Uterus (tissue), 4 donors: Measurements from ENCODE around the gene CELF2. TPM values are rescaled to one million over a fixed set of nuclear protein-coding genes. Genes with fewer than 3 reads are reported as not detected.

ENCODE experiments used
- DNase-seq, 2 donors: peaks; one replicate each; pipeline ENCODE4 v3.0.0-alpha.2; 2019 to 2020
- H3K27ac ChIP-seq, 2 donors: fragments of 200-600 bp; sonication (generic); 1 replicate in 1 of 2; 2 replicates in 1 of 2; pipeline ENCODE4 v1.5.1; 2016 to 2018
- H3K27me3 ChIP-seq, 2 donors: fragments of 200-600 bp; sonication (generic); one replicate each; pipeline ENCODE4 v1.5.1; 2018 to 2019; ENCODE audit warnings: control low read depth in 1 of 2
- H3K36me3 ChIP-seq, 2 donors: fragments of 200-600 bp; sonication (generic); one replicate each; pipeline ENCODE4 v1.5.1; 2019; ENCODE audit warnings: control low read depth in 1 of 2
- H3K4me1 ChIP-seq, 2 donors: fragments of 200-600 bp; sonication (generic); one replicate each; pipeline ENCODE4 v1.5.1; 2018 to 2019; ENCODE audit warnings: control low read depth in 1 of 2
- H3K4me3 ChIP-seq, 2 donors: fragments of 200-600 bp; sonication (generic); 1 replicate in 1 of 2; 2 replicates in 1 of 2; pipeline ENCODE4 v1.5.1; 2018 to 2019; ENCODE audit warnings: mild to moderate bottlenecking in 1 of 2
- H3K9me3 ChIP-seq, 2 donors: fragments of 200-600 bp; sonication (generic); one replicate each; pipeline ENCODE4 v1.5.1; 2019; ENCODE audit warnings: control low read depth in 1 of 2
- POLR2A ChIP-seq, 2 donors: fragments of 450-650 bp; IDR thresholded peaks; one replicate each; pipeline ENCODE4 v1.6.1; 2016; ENCODE audit warnings: antibody characterized with exemption in 2 of 2, mild to moderate bottlenecking in 1 of 2, moderate library complexity in 1 of 2
- intact Hi-C: fragments of 100-400 bp; cut with DNase I; formaldehyde crosslinking; loops from one replicate; pipeline ENCODE4 v1.15.1; 2023; ENCODE audit warnings: low total_unique reads
- total RNA-seq, 4 donors: library from RNA; depleted of rRNA in 3 of 4; stranded (reverse); fragments of >200 nt in 3 of 4; gene quantifications; one replicate each; pipeline versions ENCODE4 v1.1.0 to v1.2.4, GENCODE V29; 2014 to 2023
- TF ChIP-seq, protein P1 (sequence below), 4 experiments: fragments of 200-600 bp in 2 of 4; fragments of 450-650 bp in 2 of 4; sonication (generic) in 2 of 4; IDR thresholded peaks; one replicate each; pipeline ENCODE4 v1.5.1; 2016 to 2019; ENCODE audit warnings: antibody characterized with exemption in 4 of 4, mild to moderate bottlenecking in 2 of 4, moderate library complexity in 1 of 4
- donor health status: DM: yes; HTN: yes; CAD: no.

CELF2 gene
- total RNA-seq, 4 donors from 2014 or later, result 12.8 to 59.2 (median 44.0) TPM

DNA sequence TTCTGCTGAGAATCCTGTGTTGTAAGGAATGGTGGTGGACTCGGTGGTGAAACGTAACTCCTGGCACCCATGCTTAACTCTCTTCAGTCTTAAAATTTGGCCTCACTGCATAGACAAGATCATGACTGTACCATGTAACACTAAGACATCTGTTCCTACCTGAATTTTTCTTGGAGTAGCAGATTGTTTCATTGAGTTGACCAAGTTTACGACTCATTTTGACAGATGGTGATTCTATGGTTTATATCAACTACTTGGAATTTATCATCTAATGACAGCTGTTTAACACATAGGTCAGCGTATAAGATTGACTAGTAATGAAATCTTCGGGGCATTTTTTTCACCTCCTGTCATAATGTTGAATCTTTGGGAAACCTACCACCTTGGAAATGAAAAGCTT is 184.2 kb downstream of the CELF2 start:
- no peak overlapping the region for H3K27ac ChIP-seq
- H3K9me3 ChIP-seq, result no peaks in the 10 kb centered on the region
- TF ChIP-seq, protein P1, sequence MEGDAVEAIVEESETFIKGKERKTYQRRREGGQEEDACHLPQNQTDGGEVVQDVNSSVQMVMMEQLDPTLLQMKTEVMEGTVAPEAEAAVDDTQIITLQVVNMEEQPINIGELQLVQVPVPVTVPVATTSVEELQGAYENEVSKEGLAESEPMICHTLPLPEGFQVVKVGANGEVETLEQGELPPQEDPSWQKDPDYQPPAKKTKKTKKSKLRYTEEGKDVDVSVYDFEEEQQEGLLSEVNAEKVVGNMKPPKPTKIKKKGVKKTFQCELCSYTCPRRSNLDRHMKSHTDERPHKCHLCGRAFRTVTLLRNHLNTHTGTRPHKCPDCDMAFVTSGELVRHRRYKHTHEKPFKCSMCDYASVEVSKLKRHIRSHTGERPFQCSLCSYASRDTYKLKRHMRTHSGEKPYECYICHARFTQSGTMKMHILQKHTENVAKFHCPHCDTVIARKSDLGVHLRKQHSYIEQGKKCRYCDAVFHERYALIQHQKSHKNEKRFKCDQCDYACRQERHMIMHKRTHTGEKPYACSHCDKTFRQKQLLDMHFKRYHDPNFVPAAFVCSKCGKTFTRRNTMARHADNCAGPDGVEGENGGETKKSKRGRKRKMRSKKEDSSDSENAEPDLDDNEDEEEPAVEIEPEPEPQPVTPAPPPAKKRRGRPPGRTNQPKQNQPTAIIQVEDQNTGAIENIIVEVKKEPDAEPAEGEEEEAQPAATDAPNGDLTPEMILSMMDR (IDR thresholded peaks at IDR 0.05), result no peak
- TF ChIP-seq POLR2A (IDR thresholded peaks at IDR 0.05), result no peak
- DNase-seq, result no peak
- intact Hi-C loops, result no loop called here
- H3K4me3 ChIP-seq, result no peak overlapping the region
- no peaks in the 10 kb centered on the region for H3K27me3 ChIP-seq
- no peaks in the 10 kb centered on the region for H3K4me1 ChIP-seq
- H3K36me3 ChIP-seq, result no peaks in the 10 kb centered on the region

DNA sequence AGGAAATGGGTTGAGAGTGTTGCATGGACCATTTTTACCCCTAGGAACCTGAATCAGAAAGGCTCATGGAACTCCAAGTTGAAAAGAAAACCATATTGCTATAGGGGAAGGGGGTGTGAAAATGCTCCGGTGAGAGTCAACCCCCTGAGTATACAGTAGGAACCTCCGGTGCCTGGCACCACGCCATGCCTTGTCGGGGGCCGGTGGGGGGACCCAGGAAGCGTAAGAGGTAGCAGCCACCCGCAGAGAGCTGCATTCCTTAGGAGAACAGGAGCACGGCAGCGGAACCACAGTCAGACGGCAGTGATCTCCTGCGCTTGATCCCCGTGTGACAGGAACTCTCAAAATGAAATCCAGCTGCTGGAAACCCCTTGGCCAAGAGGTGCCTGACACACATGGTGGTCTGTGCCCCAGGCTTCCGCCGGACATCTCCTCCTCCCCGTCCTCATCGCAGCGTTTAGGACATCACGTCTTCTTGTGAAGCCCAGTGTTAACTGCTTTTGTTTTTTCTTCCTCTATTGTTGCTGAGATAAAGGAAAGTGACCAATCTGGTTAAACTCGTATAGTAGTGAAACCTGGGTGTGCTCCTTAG is 186.8 kb downstream of the CELF2 start:
- intact Hi-C loops, result no loop called here
- no peaks in the 10 kb centered on the region for H3K36me3 ChIP-seq
- no peaks in the 10 kb centered on the region for H3K4me1 ChIP-seq
- no peak overlapping the region for H3K27ac ChIP-seq
- H3K4me3 ChIP-seq, result no peak overlapping the region
- no peaks in the 10 kb centered on the region for H3K9me3 ChIP-seq
- H3K27me3 ChIP-seq, result no peaks in the 10 kb centered on the region
- TF ChIP-seq POLR2A (IDR thresholded peaks at IDR 0.05), result no peak
- TF ChIP-seq, protein P1 (IDR thresholded peaks at IDR 0.05), result no peak
- no peak for DNase-seq

DNA sequence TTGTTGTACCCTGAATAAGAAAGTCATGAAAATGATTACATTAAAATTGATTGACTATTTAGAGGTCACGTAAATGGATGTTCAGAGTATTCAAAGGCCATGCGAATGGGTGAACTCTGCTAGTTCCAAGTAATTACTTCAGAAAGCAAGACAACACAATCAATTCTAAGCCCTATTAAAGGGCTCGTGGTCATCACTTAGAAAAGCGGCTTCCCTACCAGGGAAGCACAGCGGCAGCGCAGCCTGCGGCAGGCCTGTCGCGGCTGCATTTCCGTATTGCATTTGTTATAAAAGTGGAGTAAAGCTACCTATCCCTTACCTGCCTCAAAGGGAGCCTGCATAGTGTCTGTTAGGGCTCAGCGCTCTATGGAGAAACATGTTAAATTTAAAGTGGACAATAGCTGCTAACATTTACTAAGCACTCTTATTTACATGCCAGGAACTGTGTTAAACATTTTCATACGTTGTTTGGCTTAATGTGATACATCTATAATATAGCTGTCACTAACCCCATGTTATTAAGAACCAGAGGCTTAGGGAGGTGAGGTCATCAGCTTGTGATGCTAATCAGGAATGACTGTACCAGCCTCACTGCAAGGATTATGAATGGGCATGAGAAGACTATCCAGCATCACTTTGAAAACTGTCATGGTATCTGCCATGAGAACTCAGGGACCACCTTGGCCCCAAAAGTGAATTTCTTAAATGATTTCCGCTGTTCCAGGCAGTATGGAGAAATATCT is 187.5 kb downstream of the CELF2 start:
- no peak overlapping the region for H3K4me3 ChIP-seq
- no peak overlapping the region for H3K27ac ChIP-seq
- TF ChIP-seq, protein P1 (IDR thresholded peaks at IDR 0.05), result no peak
- TF ChIP-seq POLR2A (IDR thresholded peaks at IDR 0.05), result no peak
- H3K4me1 ChIP-seq, result no peaks in the 10 kb centered on the region
- no peak for DNase-seq
- intact Hi-C loops, result no loop called here
- no peaks in the 10 kb centered on the region for H3K9me3 ChIP-seq
- H3K36me3 ChIP-seq, result no peaks in the 10 kb centered on the region
- no peaks in the 10 kb centered on the region for H3K27me3 ChIP-seq

DNA sequence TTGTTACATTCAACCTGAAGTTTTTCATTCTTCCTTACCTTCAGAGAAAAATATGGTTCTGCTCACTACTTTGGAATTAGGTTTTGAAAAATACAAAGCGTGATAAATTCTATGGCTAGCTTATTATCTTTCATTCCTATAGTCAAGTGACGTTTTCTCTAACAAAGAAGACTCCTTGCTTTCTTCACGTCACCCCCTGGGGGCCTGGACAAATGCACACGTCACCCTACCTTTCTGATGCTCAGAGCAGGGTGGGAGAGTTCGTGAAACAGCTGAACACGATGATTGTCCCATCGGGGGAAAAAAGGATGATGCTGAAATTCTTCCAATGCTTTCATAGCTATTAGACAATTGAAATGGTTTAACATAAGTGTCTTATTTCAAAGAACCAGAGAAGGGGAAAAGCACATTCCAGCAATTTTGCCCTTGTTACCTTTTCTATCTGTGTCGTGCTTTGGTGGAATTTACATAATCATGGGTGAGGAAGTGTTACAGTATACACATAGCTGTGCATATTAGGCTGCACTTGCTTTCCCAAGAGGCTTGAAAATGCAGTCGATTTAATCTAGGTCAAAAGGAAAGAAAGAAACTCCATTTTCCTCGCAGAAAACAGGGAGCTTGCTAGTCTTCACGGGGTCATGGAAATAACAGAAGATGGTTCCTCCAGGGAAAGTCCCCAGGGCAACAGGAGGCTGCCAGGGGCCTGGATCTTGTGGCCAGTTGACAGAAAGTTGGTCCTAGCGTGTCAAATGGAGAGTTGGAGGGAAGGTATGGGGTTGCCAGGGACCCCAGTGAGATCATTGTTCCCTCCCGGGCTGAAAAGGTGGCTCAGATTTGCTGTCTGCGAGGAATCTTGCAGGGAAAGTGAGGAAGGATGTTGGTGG is 189.2 kb downstream of the CELF2 start:
- H3K4me3 ChIP-seq, result no peak overlapping the region
- TF ChIP-seq, protein P1 (IDR thresholded peaks at IDR 0.05), result no peak
- H3K27ac ChIP-seq, result no peak overlapping the region
- no peaks in the 10 kb centered on the region for H3K36me3 ChIP-seq
- H3K27me3 ChIP-seq, result no peaks in the 10 kb centered on the region
- intact Hi-C loops, result no loop called here
- no peaks in the 10 kb centered on the region for H3K4me1 ChIP-seq
- no peak for DNase-seq
- no peaks in the 10 kb centered on the region for H3K9me3 ChIP-seq

DNA sequence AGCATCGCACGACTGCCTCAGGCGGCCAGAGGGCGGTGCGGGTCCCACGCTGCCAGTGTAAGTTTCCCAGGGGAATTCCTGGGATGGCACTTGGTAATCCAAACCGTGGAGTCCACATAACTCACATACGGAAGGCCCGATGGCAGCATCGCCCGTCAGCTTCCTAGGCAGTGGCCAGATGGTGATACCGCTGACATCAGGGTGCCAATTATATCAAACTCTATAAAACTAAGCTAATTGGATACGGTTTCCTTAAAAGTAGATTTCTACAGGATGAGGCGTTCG is 189.8 kb downstream of the CELF2 start:
- intact Hi-C loops, result no loop called here
- no peaks in the 10 kb centered on the region for H3K4me1 ChIP-seq
- DNase-seq, result no peak
- no peaks in the 10 kb centered on the region for H3K27me3 ChIP-seq
- TF ChIP-seq, protein P1 (IDR thresholded peaks at IDR 0.05), result no peak
- TF ChIP-seq POLR2A (IDR thresholded peaks at IDR 0.05), result no peak
- H3K27ac ChIP-seq, result no peak overlapping the region
- H3K9me3 ChIP-seq, result no peaks in the 10 kb centered on the region
- no peak overlapping the region for H3K4me3 ChIP-seq
- H3K36me3 ChIP-seq, result no peaks in the 10 kb centered on the region
